OCI-LY3 (cell line): Measurements from ENCODE around the gene SARS1.

Experiments used
- EZH2phosphoT487 ChIP-seq: fragments of 200-600 bp; shearing (Covaris generic); IDR thresholded peaks from 2 replicates; pipeline ENCODE4 v1.6.1; 2018; ENCODE audit warnings: antibody characterized with exemption, mixed run types, low read depth
- TF ChIP-seq, protein P1 (sequence below): fragments of 200-600, 300-600 bp; sonication (generic); IDR thresholded peaks from 2 replicates; pipeline ENCODE4 v1.5.1; 2014; ENCODE audit warnings: antibody characterized with exemption, low read length, low read depth

- no peak for TF ChIP-seq EZH2phosphoT487
- TF ChIP-seq, protein P1, sequence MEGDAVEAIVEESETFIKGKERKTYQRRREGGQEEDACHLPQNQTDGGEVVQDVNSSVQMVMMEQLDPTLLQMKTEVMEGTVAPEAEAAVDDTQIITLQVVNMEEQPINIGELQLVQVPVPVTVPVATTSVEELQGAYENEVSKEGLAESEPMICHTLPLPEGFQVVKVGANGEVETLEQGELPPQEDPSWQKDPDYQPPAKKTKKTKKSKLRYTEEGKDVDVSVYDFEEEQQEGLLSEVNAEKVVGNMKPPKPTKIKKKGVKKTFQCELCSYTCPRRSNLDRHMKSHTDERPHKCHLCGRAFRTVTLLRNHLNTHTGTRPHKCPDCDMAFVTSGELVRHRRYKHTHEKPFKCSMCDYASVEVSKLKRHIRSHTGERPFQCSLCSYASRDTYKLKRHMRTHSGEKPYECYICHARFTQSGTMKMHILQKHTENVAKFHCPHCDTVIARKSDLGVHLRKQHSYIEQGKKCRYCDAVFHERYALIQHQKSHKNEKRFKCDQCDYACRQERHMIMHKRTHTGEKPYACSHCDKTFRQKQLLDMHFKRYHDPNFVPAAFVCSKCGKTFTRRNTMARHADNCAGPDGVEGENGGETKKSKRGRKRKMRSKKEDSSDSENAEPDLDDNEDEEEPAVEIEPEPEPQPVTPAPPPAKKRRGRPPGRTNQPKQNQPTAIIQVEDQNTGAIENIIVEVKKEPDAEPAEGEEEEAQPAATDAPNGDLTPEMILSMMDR: no peak
These were observed 12.2 kb downstream of the SARS1 start for GRCh38 chr1:109225711-109226445.
